Measurements from ENCODE around the gene OR56A5. TPM values are rescaled to one million over a fixed set of nuclear protein-coding genes. Genes with fewer than 3 reads are reported as not detected.

The OR56A5 gene
- total RNA-seq, 2 donors from 2014 or later: not detected

Small RNAs within 50 kb of the gene (small RNA-seq; reads per million reads assigned to genes)
- gene RNA5SP329: not detected

Other genes with a start within 250 kb of the OR56A5 start
- gene OR56B1, start 232.0 kb downstream of the OR56A5 start, total RNA-seq: not detected
- not detected for gene OR52N4, start 214.3 kb downstream of the OR56A5 start, total RNA-seq
- not detected for gene OR52N5, start 185.1 kb downstream of the OR56A5 start, total RNA-seq
- gene OR52N1, start 177.2 kb downstream of the OR56A5 start, total RNA-seq: not detected
- gene OR52N2, start 159.6 kb downstream of the OR56A5 start, total RNA-seq: not detected
- gene OR52E6, start 126.6 kb downstream of the OR56A5 start, total RNA-seq: not detected
- gene OR52E8, start 110.8 kb downstream of the OR56A5 start, total RNA-seq: not detected
- not detected for gene OR52E4, start 87.9 kb downstream of the OR56A5 start, total RNA-seq
- gene OR52E5, start 75.3 kb downstream of the OR56A5 start, total RNA-seq: not detected
- not detected for gene OR56A3, start 26.2 kb downstream of the OR56A5 start, total RNA-seq
- not detected for gene OR52L1, start 18.5 kb upstream of the OR56A5 start, total RNA-seq
- gene OR56A4, start 38.5 kb upstream of the OR56A5 start, total RNA-seq: not detected
- gene OR56A1, start 62.3 kb upstream of the OR56A5 start, total RNA-seq: not detected
- gene OR56B4, start 139.2 kb upstream of the OR56A5 start, total RNA-seq: not detected
- not detected for gene OR52B2, start 201.8 kb upstream of the OR56A5 start, total RNA-seq
- gene OR52W1, start 230.7 kb upstream of the OR56A5 start, total RNA-seq: not detected
- gene C11orf42, start 237.1 kb upstream of the OR56A5 start, total RNA-seq: not detected